NB4 (cell line): ENCODE results near the gene RGS5.
"Not testable (repeated sequence)": the region's sequence is repeated elsewhere in the genome, so short reads cannot be mapped to it uniquely, and the experiment has no call there.

Experiments used
- DNase-seq: peaks from one replicate; pipeline ENCODE4 v3.0.0; 2010; ENCODE audit warnings: low read depth
- H3K4me3 ChIP-seq: one replicate; pipeline ENCODE4 v1.5.1; 2011; ENCODE audit warnings: mild to moderate bottlenecking, low read depth, low read length, moderate library complexity
- CTCF ChIP-seq: IDR thresholded peaks from one replicate; pipeline ENCODE4 v1.5.1; 2012; ENCODE audit warnings: low read depth, low read length
- MYC ChIP-seq: IDR thresholded peaks from 2 replicates; pipeline ENCODE4 v1.6.1; 2011; ENCODE audit warnings: low read depth, low read length
- POLR2A ChIP-seq: IDR thresholded peaks from 2 replicates; pipeline ENCODE4 v1.6.1; 2011; ENCODE audit warnings: mild to moderate bottlenecking; ENCODE audit not compliant: insufficient read length; ENCODE audit errors: extremely low read depth
- TF ChIP-seq, protein P1 (sequence below): IDR thresholded peaks from 2 replicates; pipeline ENCODE4 v1.6.1; 2011; ENCODE audit warnings: low read depth, low read length

Gene RGS5

DNA sequence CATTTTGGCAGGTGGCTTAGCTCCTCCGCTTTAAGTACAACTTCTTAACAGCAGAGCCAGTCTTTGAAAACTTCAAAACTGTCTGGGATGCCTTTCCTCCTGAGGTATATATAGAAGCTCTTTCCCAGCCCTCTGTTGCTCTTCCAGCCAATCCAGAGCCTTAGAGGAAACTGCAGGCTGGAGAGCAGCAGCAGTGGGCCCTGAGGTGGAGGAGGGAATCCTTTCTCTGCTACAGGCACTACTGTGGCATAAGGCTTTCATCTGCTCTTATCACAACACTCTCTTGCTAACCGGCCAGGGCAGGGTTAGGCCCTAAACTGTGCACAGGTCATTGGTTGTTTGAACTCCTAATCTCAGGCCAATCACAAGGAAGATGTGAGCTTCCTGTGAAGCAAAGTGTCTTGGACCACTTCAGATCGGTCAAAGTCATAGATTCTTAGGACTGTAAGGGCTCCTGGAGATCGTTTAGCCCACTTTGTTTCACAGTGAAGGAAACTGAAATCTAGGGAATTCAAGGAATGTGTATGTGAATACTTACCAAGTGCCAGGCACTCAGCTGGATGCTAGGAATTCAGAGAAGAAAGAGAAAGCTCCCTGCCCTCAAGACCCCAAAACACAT is at the start of gene RGS5:
RGS5 (minus strand) TSS at position 84 of the 619 bp plus-strand sequence; CDS start at position 3, 81 bp downstream.
- no peak for DNase-seq
- no peak within 1 kb of the TSS for H3K4me3 ChIP-seq
- TF ChIP-seq, protein P1, sequence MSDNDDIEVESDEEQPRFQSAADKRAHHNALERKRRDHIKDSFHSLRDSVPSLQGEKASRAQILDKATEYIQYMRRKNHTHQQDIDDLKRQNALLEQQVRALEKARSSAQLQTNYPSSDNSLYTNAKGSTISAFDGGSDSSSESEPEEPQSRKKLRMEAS = no peak
- TF ChIP-seq MYC = no peak
- no peak for TF ChIP-seq CTCF
- TF ChIP-seq POLR2A = no peak

- TF ChIP-seq MYC = no peak
- TF ChIP-seq, protein P1 = no peak
- TF ChIP-seq POLR2A = no peak
- no peak for TF ChIP-seq CTCF
- H3K4me3 ChIP-seq = no peak overlapping the region
- no peak for DNase-seq
Measured at GRCh38 chr1:163250382-163250974, 47.8 kb upstream of the RGS5 start.

DNA sequence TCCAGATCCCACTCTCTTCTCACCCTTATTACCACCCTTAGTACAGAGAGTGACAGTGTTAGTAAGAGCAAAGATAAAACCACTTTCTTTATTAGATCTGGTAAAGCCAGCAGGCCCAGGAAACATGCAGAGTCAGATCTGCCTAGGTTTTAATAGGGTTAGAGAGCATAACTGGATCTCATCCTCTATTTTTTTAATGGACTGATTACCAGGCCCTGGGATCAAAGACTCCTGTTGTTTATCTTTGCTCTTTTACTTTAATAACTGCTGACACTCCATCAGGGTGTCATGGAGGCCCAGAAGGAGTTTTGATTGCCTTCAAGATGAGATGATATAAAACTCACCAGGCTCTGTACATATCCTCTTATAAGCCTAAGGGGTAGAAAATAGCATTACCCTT is 45.3 kb upstream of the RGS5 start:
- TF ChIP-seq MYC (no peak), CTCF (no peak), POLR2A (no peak)
- TF ChIP-seq, protein P1 = no peak
- no peak for DNase-seq

GRCh38 chr1:163244648-163245047 is 41.9 kb upstream of the RGS5 start:
- not testable (repeated sequence) for DNase-seq, H3K4me3 ChIP-seq

More for the DNA sequence above, 45.3 kb upstream of the RGS5 start:
- H3K4me3 ChIP-seq = no peak overlapping the region

- TF ChIP-seq MYC (no peak), POLR2A (no peak), CTCF (no peak)
- TF ChIP-seq, protein P1 = no peak
- no peak for DNase-seq
Measured at GRCh38 chr1:163241746-163242145, 39.0 kb upstream of the RGS5 start.

DNA sequence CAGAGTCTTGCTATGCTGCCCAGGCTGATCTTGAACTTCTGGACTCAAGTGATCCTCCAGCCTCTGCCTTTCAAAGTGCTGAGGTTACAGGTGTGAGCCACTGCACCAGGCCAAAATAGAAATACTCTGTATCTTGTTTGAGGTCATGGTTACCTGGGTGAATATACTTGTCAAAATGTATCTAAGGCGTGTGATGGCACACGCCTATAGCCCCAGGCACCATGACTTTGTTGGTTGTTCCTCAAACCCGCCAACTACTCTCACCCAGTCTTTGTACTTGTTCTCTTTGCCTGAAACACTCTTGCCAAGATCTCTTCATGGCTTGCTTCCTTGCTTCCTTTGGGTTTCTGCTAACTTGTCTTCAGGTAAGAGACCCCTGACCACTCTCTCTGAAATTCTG is 38.0 kb upstream of the RGS5 start:
- no peak overlapping the region for H3K4me3 ChIP-seq
- TF ChIP-seq CTCF = no peak
- TF ChIP-seq POLR2A = no peak
- TF ChIP-seq MYC = no peak
- TF ChIP-seq, protein P1 = no peak
- DNase-seq = no peak

More at GRCh38 chr1:163241746-163242145, 39.0 kb upstream of the RGS5 start:
- no peak overlapping the region for H3K4me3 ChIP-seq

- not testable (repeated sequence) for DNase-seq, H3K4me3 ChIP-seq
Measured at GRCh38 chr1:163233643-163234042, 30.9 kb upstream of the RGS5 start.
